H7 (cell line): ENCODE data around the gene MAJIN. TPM values are rescaled to one million over a fixed set of nuclear protein-coding genes. Genes with fewer than 3 reads are reported as not detected.

ENCODE experiments used
- DNase-seq: peaks from one replicate; pipeline ENCODE4 v3.0.0; 2012
- H3K27me3 ChIP-seq: 2 replicates; pipeline ENCODE4 v1.6.0; 2011; ENCODE audit warnings: mild to moderate bottlenecking, low read length; ENCODE audit not compliant: control insufficient read depth, insufficient read depth
- H3K36me3 ChIP-seq: replicated peaks from 2 replicates; pipeline ENCODE4 v1.5.1; 2011; ENCODE audit warnings: low read length; ENCODE audit not compliant: control insufficient read depth, insufficient read depth
- H3K4me3 ChIP-seq: 2 replicates; pipeline ENCODE4 v1.5.1; 2011; ENCODE audit warnings: low read depth, mild to moderate bottlenecking, control low read depth, low read length, moderate library complexity; ENCODE audit not compliant: insufficient read depth
- total RNA-seq: library from RNA; depleted of rRNA; stranded (reverse); fragments of >200 nt; shearing (Covaris generic); gene quantifications from 2 replicates; pipeline ENCODE4 v1.2.3, GENCODE V29; 2014

Gene MAJIN
- total RNA-seq, 1 experiment from 2014 or later, result 0.97 TPM

GRCh38 chr11:64916775-64917662, 54.9 kb downstream of the MAJIN start, which contains the start of gene ATG2A:
Gene ATG2A, minus strand, starts transcription at chr11:64917209. Its CDS starts 74 bp downstream, at chr11:64917135.
- peaks cover 1% of the 10 kb centered on the region; the same call in 1 of the 2 replicates for H3K36me3 ChIP-seq
- DNase-seq, result peak; percentile 98
- no peaks in the 10 kb centered on the region for H3K27me3 ChIP-seq
- peak within 1 kb of the TSS; percentile 96 for H3K4me3 ChIP-seq

- DNase-seq, result peak; percentile 91
- peak overlapping the region; percentile 96 for H3K4me3 ChIP-seq
- H3K36me3 ChIP-seq, result peaks cover 5% of the 10 kb centered on the region
- no peaks in the 10 kb centered on the region for H3K27me3 ChIP-seq
Measured at GRCh38 chr11:64916040-64916774, 55.7 kb downstream of the MAJIN start.

- Histone ChIP-seq H3K4me3 (peak overlapping the region; percentile 96; the same call in 1 of the 2 replicates), H3K27me3 (no peaks in the 10 kb centered on the region), H3K36me3 (peaks cover 9% of the 10 kb centered on the region)
- DNase-seq, result peak; percentile 69
Measured at GRCh38 chr11:64915376-64915887, 56.5 kb downstream of the MAJIN start.

- H3K4me3 ChIP-seq, result no peak overlapping the region
- H3K36me3 ChIP-seq, result peaks cover 9% of the 10 kb centered on the region
- no peak for DNase-seq
- no peaks in the 10 kb centered on the region for H3K27me3 ChIP-seq
Measured at GRCh38 chr11:64914123-64914522, 57.8 kb downstream of the MAJIN start.

- Histone ChIP-seq H3K27me3 (no peaks in the 10 kb centered on the region), H3K36me3 (peaks cover 9% of the 10 kb centered on the region), H3K4me3 (no peak overlapping the region)
- DNase-seq, result no peak
Measured at GRCh38 chr11:64913171-64913727, 58.7 kb downstream of the MAJIN start.

GRCh38 chr11:64911689-64912088, 60.2 kb downstream of the MAJIN start:
- H3K27me3 ChIP-seq, result no peaks in the 10 kb centered on the region
- no peak overlapping the region for H3K4me3 ChIP-seq
- H3K36me3 ChIP-seq, result peaks cover 10% of the 10 kb centered on the region
- no peak for DNase-seq

GRCh38 chr11:64911142-64911541, 60.8 kb downstream of the MAJIN start:
- H3K4me3 ChIP-seq, result no peak overlapping the region
- no peaks in the 10 kb centered on the region for H3K27me3 ChIP-seq
- no peak for DNase-seq
- H3K36me3 ChIP-seq, result peaks cover 12% of the 10 kb centered on the region

- Histone ChIP-seq H3K27me3 (no peaks in the 10 kb centered on the region), H3K4me3 (no peak overlapping the region), H3K36me3 (peaks cover 12% of the 10 kb centered on the region)
- no peak for DNase-seq
Measured at GRCh38 chr11:64910451-64911093, 61.3 kb downstream of the MAJIN start.

- H3K27me3 ChIP-seq, result no peaks in the 10 kb centered on the region
- no peak for DNase-seq
- H3K4me3 ChIP-seq, result no peak overlapping the region
- H3K36me3 ChIP-seq, result peaks cover 12% of the 10 kb centered on the region
Measured at GRCh38 chr11:64909653-64910343, 62.1 kb downstream of the MAJIN start.

- peaks cover 12% of the 10 kb centered on the region for H3K36me3 ChIP-seq
- no peak for DNase-seq
- no peaks in the 10 kb centered on the region for H3K27me3 ChIP-seq
- H3K4me3 ChIP-seq, result no peak overlapping the region
Measured at GRCh38 chr11:64908766-64909165, 63.1 kb downstream of the MAJIN start.

- Histone ChIP-seq H3K27me3 (no peaks in the 10 kb centered on the region), H3K4me3 (no peak overlapping the region), H3K36me3 (peaks cover 10% of the 10 kb centered on the region)
- peak; percentile 48 for DNase-seq
Measured at GRCh38 chr11:64906314-64906635, 65.6 kb downstream of the MAJIN start.

- peak; percentile 51 for DNase-seq
- Histone ChIP-seq H3K27me3 (no peaks in the 10 kb centered on the region), H3K4me3 (no peak overlapping the region), H3K36me3 (peaks cover 6% of the 10 kb centered on the region)
Measured at GRCh38 chr11:64905516-64906313, 66.2 kb downstream of the MAJIN start.

- peak; percentile 62 for DNase-seq
- no peak overlapping the region for H3K4me3 ChIP-seq
- H3K27me3 ChIP-seq, result no peaks in the 10 kb centered on the region
- peaks cover 6% of the 10 kb centered on the region for H3K36me3 ChIP-seq
Measured at GRCh38 chr11:64903291-64903833, 68.5 kb downstream of the MAJIN start.
